Testis (tissue), 3 donors: ENCODE measurements around the gene NPLOC4. TPM values are rescaled to one million over a fixed set of nuclear protein-coding genes. Genes with fewer than 3 reads are reported as not detected.

Source experiments
- DNase-seq: peaks from one replicate; pipeline ENCODE4 v3.0.0-alpha.2; 2019
- H3K27ac ChIP-seq, 2 donors: fragments of 200-600 bp; sonication (generic); one replicate each; pipeline ENCODE4 v1.5.1; 2019
- H3K27me3 ChIP-seq: fragments of 200-600 bp; sonication (generic); one replicate; pipeline ENCODE4 v1.5.1; 2019
- H3K36me3 ChIP-seq: fragments of 200-600 bp; sonication (generic); one replicate; pipeline ENCODE4 v1.5.1; 2017; ENCODE audit warnings: low read depth; ENCODE audit errors: missing control alignments
- H3K4me1 ChIP-seq: fragments of 200-600 bp; sonication (generic); one replicate; pipeline ENCODE4 v1.5.1; 2019
- H3K4me3 ChIP-seq, 2 donors: fragments of 200-600 bp; sonication (generic); one replicate each; pipeline ENCODE4 v1.5.1; 2017 to 2019
- H3K9me3 ChIP-seq: fragments of 200-600 bp; sonication (generic); one replicate; pipeline ENCODE4 v1.5.1; 2017
- CTCF ChIP-seq, 3 experiments: fragments of 450-650 bp in 2 of 3; fragments of 200-600 bp in 1 of 3; sonication (generic) in 1 of 3; IDR thresholded peaks; one replicate each; pipeline ENCODE4 v1.5.1; 2016 to 2019; ENCODE audit warnings: antibody characterized with exemption in 3 of 3, mild to moderate bottlenecking in 2 of 3, moderate library complexity in 1 of 3
- POLR2A ChIP-seq: fragments of 450-650 bp; IDR thresholded peaks from one replicate; pipeline ENCODE4 v1.6.1; 2017; ENCODE audit warnings: antibody characterized with exemption, mild to moderate bottlenecking, moderate library complexity
- whole genome bisulfite sequencing, 2 donors: methylation state at CpG; one replicate each; pipeline ENCODE4 v1.1.5; 2018; 5-methylcytosine and 5-hydroxymethylcytosine counted together
- intact Hi-C: fragments of 100-400 bp; cut with DNase I; formaldehyde crosslinking; loops from one replicate; pipeline ENCODE4 v1.15.1; 2023; ENCODE audit warnings: low total_unique reads
- polyA plus RNA-seq: library from polyadenylated mRNA; stranded (reverse); fragments of 350-450 nt; fragmentation: Illumina TruSeq; extraction: RNeasy Lipid Tissue Mini Kit (QIAGEN cat#74804); gene quantifications from one replicate; pipeline ENCODE4 v1.2.3, GENCODE V29; 2014; ENCODE audit warnings: low read depth, low replicate concordance; ENCODE audit not compliant: insufficient read depth
- total RNA-seq, 2 donors: library from RNA; depleted of rRNA; stranded (reverse); fragments of >200 nt; gene quantifications; one replicate each; pipeline ENCODE4 v1.2.3, GENCODE V29; 2016

The NPLOC4 gene
- total and polyA plus RNA-seq, 3 donors from 2014 or later, result 106 to 130 (median 122) TPM

- H3K4me1 ChIP-seq, result peaks cover 27% of the 10 kb centered on the region
- H3K27ac ChIP-seq, result peak within 1 kb of the TSS; percentile 70 to 77
- H3K4me3 ChIP-seq, result peak within 1 kb of the TSS; percentile 97 to 99
- 0% methylated on average over 1 to 101 of the region's 112 CpGs for WGBS, 2 donors
- TF ChIP-seq CTCF (IDR thresholded peaks at IDR 0.05), result no peak
- no peak for TF ChIP-seq POLR2A
- intact Hi-C loops, result no loop called here
- peak; percentile 99 for DNase-seq
- H3K36me3 ChIP-seq, result no peaks in the 10 kb centered on the region
- no peaks in the 10 kb centered on the region for H3K27me3 ChIP-seq
- H3K9me3 ChIP-seq, result no peaks in the 10 kb centered on the region
Measured at GRCh38 chr17:81683584-81684441, 46.9 kb upstream of the NPLOC4 start, which contains the start of the genes ARL16 and HGS. Gene ARL16 (minus strand): TSS chr17:81683797. CDS start chr17:81683753, 44 bp downstream. Gene HGS (plus strand): TSS chr17:81684011. CDS start chr17:81684067, 56 bp downstream.

- intact Hi-C loops, result no loop called here
- H3K9me3 ChIP-seq, result no peaks in the 10 kb centered on the region
- H3K27me3 ChIP-seq, result no peaks in the 10 kb centered on the region
- H3K36me3 ChIP-seq, result no peaks in the 10 kb centered on the region
- peak overlapping the region; percentile 97 to 99 for H3K4me3 ChIP-seq
- peak overlapping the region; percentile 23 to 70 for H3K27ac ChIP-seq
- peaks cover 27% of the 10 kb centered on the region for H3K4me1 ChIP-seq
- no peak for DNase-seq
- TF ChIP-seq CTCF (IDR thresholded peaks at IDR 0.05) (no peak), POLR2A (no peak)
- 1 to 4% methylated on average over 5 to 35 of the region's 37 CpGs for WGBS, 2 donors
Measured at GRCh38 chr17:81683208-81683583, 46.3 kb upstream of the NPLOC4 start.

GRCh38 chr17:81682565-81683207 is 45.8 kb upstream of the NPLOC4 start:
- Histone ChIP-seq H3K4me1 (peaks cover 27% of the 10 kb centered on the region), H3K9me3 (no peaks in the 10 kb centered on the region), H3K4me3 (peak overlapping the region; percentile 97 to 99), H3K36me3 (no peaks in the 10 kb centered on the region), H3K27ac (peak overlapping the region in 1 of 2 donors; percentile 70), H3K27me3 (no peaks in the 10 kb centered on the region)
- 26 to 30% methylated on average over 11 to 19 of the region's 19 CpGs for WGBS, 2 donors
- TF ChIP-seq CTCF (IDR thresholded peaks at IDR 0.05), result no peak
- TF ChIP-seq POLR2A, result no peak
- DNase-seq, result no peak
- intact Hi-C loops, result no loop called here

- DNase-seq, result peak; percentile 49
- Histone ChIP-seq H3K4me3 (no peak overlapping the region), H3K36me3 (no peaks in the 10 kb centered on the region), H3K27ac (no peak overlapping the region), H3K27me3 (no peaks in the 10 kb centered on the region), H3K9me3 (no peaks in the 10 kb centered on the region), H3K4me1 (peaks cover 27% of the 10 kb centered on the region)
- TF ChIP-seq POLR2A (no peak), CTCF (IDR thresholded peaks at IDR 0.05) (no peak)
- intact Hi-C loops, result no loop called here
- WGBS, 2 donors, result 49 to 55% methylated on average over 10 to 17 of the region's 17 CpGs
Measured at GRCh38 chr17:81681672-81682071, 44.8 kb upstream of the NPLOC4 start.
